GM10266 (cell line): Measurements from ENCODE around the gene NUB1.
A peak's percentile ranks its signal among the peaks of the same experiment; 100 is the strongest.

Experiments
- DNase-seq: peaks from one replicate; pipeline ENCODE4 v3.0.0; 2012; ENCODE audit errors: extremely low spot score
- TF ChIP-seq, protein P1 (sequence below): IDR thresholded peaks from 2 replicates; pipeline ENCODE4 v1.5.1; 2012; ENCODE audit warnings: mild to moderate bottlenecking, low read depth; ENCODE audit not compliant: control insufficient read depth, insufficient read depth; ENCODE audit errors: missing control alignments

The NUB1 gene, protein sequence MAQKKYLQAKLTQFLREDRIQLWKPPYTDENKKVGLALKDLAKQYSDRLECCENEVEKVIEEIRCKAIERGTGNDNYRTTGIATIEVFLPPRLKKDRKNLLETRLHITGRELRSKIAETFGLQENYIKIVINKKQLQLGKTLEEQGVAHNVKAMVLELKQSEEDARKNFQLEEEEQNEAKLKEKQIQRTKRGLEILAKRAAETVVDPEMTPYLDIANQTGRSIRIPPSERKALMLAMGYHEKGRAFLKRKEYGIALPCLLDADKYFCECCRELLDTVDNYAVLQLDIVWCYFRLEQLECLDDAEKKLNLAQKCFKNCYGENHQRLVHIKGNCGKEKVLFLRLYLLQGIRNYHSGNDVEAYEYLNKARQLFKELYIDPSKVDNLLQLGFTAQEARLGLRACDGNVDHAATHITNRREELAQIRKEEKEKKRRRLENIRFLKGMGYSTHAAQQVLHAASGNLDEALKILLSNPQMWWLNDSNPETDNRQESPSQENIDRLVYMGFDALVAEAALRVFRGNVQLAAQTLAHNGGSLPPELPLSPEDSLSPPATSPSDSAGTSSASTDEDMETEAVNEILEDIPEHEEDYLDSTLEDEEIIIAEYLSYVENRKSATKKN

DNA sequence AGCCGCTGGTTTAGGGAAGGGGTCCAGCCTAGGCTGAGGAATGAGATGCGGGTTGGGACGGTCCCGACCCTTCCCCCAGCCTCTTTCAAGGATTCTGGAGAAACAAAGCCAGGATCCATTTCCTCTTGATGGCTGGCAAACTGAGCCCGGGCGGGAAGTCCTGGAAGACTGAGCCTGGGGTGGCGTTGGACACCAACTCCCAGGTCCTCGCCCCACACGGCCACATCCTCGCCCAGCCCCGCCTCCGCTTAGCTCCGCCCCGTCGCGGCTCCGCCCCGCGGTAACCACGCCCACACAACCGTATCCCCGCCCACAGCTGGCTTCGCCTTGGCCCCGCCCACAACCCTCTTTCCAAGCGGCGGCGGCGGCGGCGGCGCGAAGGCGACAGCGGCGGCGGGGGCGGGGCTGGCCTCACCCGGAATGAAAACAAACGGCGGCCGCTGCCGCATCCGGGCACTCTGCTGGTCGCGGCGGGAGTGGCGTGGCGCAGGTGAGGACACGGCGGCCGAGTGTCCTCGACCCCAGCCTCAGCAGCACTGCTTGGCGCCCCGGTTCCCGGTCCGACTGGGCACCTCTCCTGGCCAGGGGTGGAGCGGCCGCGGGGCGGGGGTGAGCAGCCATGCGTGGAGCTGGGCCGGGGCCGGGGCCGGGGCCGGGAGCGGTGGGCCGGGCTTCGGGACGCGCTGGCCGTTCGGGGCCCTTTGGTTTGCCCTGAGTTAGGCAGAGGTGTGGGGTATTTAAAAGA, at the start of gene NUB1:
Gene NUB1 (plus strand): TSS at position 456 of the 745 bp plus-strand sequence. CDS start 3,538 bp downstream, outside the sequence.
- peak; percentile 89 for DNase-seq
- TF ChIP-seq, protein P1, sequence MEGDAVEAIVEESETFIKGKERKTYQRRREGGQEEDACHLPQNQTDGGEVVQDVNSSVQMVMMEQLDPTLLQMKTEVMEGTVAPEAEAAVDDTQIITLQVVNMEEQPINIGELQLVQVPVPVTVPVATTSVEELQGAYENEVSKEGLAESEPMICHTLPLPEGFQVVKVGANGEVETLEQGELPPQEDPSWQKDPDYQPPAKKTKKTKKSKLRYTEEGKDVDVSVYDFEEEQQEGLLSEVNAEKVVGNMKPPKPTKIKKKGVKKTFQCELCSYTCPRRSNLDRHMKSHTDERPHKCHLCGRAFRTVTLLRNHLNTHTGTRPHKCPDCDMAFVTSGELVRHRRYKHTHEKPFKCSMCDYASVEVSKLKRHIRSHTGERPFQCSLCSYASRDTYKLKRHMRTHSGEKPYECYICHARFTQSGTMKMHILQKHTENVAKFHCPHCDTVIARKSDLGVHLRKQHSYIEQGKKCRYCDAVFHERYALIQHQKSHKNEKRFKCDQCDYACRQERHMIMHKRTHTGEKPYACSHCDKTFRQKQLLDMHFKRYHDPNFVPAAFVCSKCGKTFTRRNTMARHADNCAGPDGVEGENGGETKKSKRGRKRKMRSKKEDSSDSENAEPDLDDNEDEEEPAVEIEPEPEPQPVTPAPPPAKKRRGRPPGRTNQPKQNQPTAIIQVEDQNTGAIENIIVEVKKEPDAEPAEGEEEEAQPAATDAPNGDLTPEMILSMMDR: no peak

DNA sequence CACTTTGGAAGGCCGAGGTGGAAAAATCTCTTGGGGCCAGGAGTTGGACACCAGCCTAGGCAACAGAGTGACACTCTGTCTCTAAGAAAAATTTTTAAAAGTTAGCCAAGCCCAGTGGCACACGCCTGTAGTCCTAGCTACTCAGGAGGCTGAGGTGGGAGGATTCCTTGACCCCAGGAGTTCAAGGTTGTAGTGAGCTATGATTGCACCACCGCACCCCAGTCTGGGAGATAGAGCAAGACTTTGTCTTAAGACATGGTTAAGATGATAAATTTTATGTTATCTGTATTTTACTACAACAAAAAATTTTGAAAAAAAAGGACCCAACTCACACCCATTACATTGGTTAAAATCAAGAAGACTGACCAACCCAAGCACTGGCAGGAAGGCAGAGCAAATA, 48.8 kb upstream of the NUB1 start:
- TF ChIP-seq, protein P1: no peak

DNA sequence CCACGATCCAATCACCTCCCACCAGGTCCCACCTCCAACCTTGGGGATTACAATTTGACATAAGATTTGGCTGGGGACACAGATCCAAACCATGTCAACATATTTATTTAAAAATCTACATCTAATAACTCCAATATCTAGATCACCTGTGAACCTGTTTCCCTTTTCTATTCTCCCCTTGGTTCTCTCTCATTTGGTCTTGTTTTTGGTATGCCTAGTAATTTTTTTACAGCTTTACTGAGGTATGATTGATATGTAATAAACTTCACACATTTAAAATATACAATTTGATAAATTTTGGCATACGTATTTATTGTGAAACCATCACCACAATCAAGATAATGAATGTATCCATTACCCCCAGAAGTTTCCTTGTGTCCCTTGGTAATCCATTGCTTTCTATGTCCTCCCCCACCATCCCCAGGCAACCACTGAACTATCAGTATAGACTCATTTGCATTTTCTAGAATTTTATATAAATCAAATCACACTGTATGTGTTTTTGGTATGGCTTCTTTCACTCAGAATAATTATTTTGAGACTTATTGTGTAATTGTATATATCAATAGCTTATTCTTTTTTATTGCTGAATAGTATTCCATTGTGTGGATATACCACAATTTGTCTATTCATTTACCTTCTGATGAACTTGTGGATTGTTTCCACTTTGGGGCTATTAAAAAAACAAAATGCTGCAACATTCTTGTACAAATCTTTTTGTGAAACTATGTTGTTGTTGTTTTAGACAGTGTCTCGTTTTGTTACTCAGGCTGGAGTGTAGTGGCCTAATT, 45.2 kb upstream of the NUB1 start:
- DNase-seq: no peak
- TF ChIP-seq, protein P1: no peak

More for the DNA sequence above, 48.8 kb upstream of the NUB1 start:
- no peak for DNase-seq

DNA sequence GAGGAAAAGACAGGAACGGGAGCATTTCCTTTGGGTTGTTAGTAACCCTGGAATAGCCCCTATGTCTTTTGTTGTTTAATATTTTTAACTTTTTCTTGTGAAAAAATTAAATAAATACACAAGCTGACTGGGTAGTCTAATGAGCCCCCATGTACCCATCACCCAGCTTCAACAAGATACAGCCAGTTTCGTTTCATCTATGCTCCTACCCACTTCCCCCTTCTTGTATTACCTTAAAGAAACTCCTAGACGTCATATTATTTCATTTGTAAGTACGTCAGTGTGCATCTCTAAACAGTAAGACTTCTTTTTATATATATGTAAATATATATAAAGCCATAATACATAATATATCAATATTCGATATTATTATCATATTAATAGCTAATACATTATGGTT, 42.8 kb upstream of the NUB1 start:
- TF ChIP-seq, protein P1: no peak
- DNase-seq: no peak

DNA sequence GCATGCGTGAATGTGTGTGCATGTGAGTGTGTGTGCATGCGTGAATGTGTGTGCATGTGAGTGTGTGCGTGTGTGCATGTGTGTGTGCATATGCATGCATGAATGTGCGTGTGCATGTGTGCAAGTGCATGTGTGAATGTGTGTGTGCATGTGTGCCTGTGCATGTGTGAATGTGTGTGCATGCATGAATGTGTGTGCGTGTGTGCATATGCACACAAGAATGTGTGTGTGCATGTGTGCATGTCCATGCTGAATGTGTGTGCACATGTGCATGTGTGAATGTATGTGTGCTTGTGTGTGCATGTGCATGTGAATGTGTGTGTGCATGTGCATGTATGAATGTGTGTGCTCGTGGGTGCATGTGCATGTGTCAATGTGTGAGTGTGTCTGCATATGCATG, 42.1 kb upstream of the NUB1 start:
- TF ChIP-seq, protein P1: no peak
- DNase-seq: no peak

DNA sequence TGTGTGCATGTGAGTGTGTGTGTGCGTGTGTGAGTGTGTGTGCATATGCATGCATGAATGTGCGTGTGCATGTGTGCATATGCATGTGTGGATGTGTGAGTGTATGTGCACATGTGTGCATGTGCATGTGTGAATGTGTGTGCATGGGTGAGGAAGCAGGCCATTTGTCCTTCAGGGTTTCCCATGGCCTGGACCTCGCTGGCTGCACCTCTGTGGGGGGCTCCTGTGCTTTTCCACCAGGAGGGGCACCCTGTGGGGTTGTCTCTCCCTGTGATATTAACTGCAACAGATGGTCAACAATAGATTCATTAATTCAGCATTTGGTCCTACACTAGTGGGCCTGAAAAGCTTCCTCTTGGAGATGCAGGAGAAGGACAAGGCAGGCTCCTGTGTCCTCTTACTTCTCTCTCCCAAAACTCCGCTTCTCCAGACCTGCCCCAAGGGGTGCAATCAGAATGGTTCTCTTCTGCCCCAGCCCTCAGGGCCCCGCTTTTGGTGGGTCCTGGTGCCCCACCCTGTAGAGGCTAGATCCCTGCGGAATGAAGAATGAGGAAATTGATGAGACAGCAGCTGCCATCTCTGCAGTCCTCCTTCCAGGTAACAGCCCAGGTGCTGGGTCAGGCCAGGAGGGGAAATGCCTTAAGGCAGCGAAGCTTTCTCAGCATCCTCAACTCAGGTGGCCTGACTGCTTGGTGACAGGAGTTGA, 41.5 kb upstream of the NUB1 start:
- TF ChIP-seq, protein P1: no peak
- no peak for DNase-seq
